Breast epithelium (tissue), 3 donors: ENCODE measurements around the gene CCSER1.

Experiments
- POLR2AphosphoS5 ChIP-seq, 3 donors: sonication (generic); formaldehyde crosslinking; IDR thresholded peaks; one replicate each; pipeline ENCODE4 v1.6.1; 2017; ENCODE audit warnings: antibody characterized with exemption in 3 of 3
- TF ChIP-seq, protein P1 (sequence below), 3 donors: fragments of 450-650 bp; IDR thresholded peaks; one replicate each; pipeline ENCODE4 v1.5.1; 2016 to 2017; ENCODE audit warnings: antibody characterized with exemption in 3 of 3, mild to moderate bottlenecking in 3 of 3, moderate library complexity in 3 of 3

DNA sequence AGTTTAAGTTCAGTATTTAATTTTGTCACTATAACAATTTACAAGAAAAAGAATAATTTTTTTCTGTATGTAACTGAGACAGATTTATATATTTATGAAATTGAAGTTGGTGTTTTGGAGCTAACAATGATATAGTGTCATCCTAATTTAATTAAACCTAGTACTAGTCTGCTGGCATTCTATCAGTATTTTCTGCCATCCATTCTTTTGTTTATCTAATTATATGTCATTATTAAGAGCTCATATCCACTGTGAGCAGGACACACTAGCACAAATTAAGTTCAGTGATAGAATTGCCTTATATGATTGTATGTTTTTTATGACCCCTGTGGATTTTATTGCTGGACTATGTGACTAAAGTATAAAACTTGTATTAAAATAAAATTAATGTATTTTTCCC, 996.5 kb downstream of the CCSER1 start:
- TF ChIP-seq, protein P1, sequence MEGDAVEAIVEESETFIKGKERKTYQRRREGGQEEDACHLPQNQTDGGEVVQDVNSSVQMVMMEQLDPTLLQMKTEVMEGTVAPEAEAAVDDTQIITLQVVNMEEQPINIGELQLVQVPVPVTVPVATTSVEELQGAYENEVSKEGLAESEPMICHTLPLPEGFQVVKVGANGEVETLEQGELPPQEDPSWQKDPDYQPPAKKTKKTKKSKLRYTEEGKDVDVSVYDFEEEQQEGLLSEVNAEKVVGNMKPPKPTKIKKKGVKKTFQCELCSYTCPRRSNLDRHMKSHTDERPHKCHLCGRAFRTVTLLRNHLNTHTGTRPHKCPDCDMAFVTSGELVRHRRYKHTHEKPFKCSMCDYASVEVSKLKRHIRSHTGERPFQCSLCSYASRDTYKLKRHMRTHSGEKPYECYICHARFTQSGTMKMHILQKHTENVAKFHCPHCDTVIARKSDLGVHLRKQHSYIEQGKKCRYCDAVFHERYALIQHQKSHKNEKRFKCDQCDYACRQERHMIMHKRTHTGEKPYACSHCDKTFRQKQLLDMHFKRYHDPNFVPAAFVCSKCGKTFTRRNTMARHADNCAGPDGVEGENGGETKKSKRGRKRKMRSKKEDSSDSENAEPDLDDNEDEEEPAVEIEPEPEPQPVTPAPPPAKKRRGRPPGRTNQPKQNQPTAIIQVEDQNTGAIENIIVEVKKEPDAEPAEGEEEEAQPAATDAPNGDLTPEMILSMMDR (IDR thresholded peaks at IDR 0.05), result no peak
- no peak for TF ChIP-seq POLR2AphosphoS5 (IDR thresholded peaks at IDR 0.05)
